HG03196 (cell line): Measurements from ENCODE around the gene NAA38.
A peak's percentile ranks its signal among the peaks of the same experiment; 100 is the strongest.
"Not testable (repeated sequence)": the region's sequence is repeated elsewhere in the genome, so short reads cannot be mapped to it uniquely, and the experiment has no call there.

Source experiments
- ATAC-seq: cut with Tn5 transposase; IDR thresholded peaks from one replicate; pipeline ENCODE4 v1.9.1; 2021; ENCODE audit not compliant: unreplicated experiment

NAA38 gene

DNA sequence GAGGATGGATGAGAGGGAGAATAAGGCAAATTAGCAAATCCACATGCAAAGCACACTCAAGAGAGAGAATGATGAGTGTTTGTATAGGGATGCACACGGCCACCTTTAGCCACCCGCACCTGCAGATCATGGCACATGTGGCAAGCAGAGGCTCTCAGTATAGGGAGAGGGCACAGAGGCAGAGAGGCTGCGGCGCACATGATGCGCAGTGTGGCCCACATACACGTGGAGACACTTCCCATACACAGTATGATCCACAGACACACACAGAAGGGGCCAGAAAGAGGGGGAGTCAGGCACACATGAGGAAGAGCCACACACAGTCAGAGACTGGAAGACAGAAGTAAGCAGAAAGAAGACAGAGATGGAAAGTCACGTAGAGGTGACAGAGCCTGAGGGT lies 24.7 kb upstream of the NAA38 start:
- no peak for ATAC-seq

DNA sequence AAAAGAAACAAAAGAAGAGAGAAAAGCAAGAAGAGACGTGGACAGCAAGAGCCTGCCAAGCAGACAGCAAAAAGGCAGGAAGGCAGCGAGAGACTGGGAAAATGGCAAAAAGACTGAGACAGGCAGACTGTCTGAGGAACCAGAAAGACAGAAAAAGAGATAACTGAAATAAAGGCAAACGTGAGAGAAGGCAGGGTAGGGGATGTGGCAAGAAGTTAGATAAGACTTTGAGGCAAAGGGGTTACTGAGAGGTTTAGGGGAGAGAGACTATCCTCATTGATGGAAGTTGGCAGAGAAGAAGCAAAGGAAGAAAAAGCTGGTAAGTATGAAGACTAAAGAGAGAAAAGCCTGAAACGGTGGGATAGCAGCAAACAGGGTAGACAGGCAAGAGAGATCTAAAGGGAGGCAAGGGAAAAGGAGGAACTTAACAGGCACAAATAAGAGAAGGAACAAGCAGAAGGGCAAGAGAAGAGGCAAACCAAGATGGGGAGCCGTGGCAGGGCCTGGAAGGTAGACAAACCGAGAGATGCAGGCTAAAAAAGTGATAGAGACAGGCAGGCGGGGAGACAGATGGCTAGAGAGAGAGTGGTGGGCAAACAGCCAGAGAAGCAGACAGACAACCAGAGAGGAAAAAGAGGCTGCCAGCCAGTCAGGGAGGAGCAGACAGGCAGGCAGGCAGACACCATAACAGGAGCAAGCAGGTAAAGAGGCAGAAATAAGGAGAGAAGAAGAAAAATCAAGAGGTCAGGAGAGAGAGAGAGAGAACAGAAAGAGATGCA lies 24.1 kb upstream of the NAA38 start:
- ATAC-seq: no peak

- no peak for ATAC-seq
Observed at GRCh38 chr17:7880076-7880868, 22.9 kb upstream of the NAA38 start.

- ATAC-seq: no peak
Observed at GRCh38 chr17:7878234-7878633, 20.9 kb upstream of the NAA38 start.

GRCh38 chr17:7875804-7876370 lies 18.5 kb upstream of the NAA38 start:
- no peak for ATAC-seq

- no peak for ATAC-seq
Observed at GRCh38 chr17:7873051-7873450, 15.7 kb upstream of the NAA38 start.

- ATAC-seq: no peak
Observed at GRCh38 chr17:7867881-7868329, 10.5 kb upstream of the NAA38 start.

GRCh38 chr17:7864995-7865650 lies 7.8 kb upstream of the NAA38 start:
- no peak for ATAC-seq

- ATAC-seq: not testable (repeated sequence)
Observed at GRCh38 chr17:7864384-7864783, 7.0 kb upstream of the NAA38 start.

- no peak for ATAC-seq
Observed at GRCh38 chr17:7862692-7863437, 5.5 kb upstream of the NAA38 start.

DNA sequence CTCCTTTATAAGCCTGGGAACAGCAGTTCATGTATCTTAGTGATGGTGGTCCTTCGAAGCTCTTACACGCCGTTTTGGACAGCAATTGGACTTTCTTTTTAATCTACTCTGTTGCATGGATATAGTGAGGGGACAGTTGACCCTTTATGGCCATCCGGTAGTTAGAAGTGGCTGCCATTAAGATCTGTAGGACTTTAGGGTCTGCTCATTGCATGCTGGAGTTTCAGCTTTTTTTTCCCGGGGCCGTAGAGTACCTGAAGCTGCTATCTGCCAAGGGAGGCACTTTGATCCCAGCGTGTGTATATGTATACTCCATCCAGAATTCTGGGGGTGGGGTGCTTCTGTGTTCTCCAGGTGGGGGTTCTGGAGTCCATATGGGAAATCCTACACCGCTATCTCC lies 1.7 kb upstream of the NAA38 start:
- no peak for ATAC-seq

- ATAC-seq: no peak
Observed at GRCh38 chr17:7858522-7858810, 1.1 kb upstream of the NAA38 start.

- peak; percentile 38 for ATAC-seq
Observed at GRCh38 chr17:7857713-7858521, 558 bp upstream of the NAA38 start, which contains the start of gene CYB5D1. TSS of gene CYB5D1 (plus strand) at chr17:7858003. CDS start at chr17:7858135, 132 bp downstream.

GRCh38 chr17:7856011-7856810 lies 1.1 kb downstream of the NAA38 start:
- ATAC-seq: no peak

- no peak for ATAC-seq
Observed at GRCh38 chr17:7855660-7856010, 1.7 kb downstream of the NAA38 start.

- no peak for ATAC-seq
Observed at GRCh38 chr17:7854851-7855659, 2.3 kb downstream of the NAA38 start, which contains the start of gene TMEM88. TSS of gene TMEM88 (plus strand) at chr17:7855066. CDS start at chr17:7855075, 9 bp downstream.

DNA sequence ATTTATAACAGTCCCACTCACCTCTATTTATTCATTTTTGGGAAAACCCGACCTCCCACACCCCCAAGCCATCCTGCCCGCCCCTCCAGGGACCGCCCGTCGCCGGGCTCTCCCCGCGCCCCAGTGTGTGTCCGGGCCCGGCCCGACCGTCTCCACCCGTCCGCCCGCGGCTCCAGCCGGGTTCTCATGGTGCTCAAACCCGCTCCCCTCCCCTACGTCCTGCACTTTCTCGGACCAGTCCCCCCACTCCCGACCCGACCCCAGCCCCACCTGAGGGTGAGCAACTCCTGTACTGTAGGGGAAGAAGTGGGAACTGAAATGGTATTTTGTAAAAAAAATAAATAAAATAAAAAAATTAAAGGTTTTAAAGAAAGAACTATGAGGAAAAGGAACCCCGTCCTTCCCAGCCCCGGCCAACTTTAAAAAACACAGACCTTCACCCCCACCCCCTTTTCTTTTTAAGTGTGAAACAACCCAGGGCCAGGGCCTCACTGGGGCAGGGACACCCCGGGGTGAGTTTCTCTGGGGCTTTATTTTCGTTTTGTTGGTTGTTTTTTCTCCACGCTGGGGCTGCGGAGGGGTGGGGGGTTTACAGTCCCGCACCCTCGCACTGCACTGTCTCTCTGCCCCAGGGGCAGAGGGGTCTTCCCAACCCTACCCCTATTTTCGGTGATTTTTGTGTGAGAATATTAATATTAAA lies 3.1 kb downstream of the NAA38 start:
- ATAC-seq: no peak

- no peak for ATAC-seq
Observed at GRCh38 chr17:7853691-7854038, 3.7 kb downstream of the NAA38 start.
